ENCODE results near the gene NPR2. TPM values are rescaled to one million over a fixed set of nuclear protein-coding genes. Genes with fewer than 3 reads are reported as not detected.

NPR2 gene
- polyA plus RNA-seq, 2 of the 4 experiments (the other 2 are of a cell fraction), result 7.8 to 18.8 TPM

GRCh38 chr9:35749515-35750255 is 41.7 kb upstream of the NPR2 start:
- Histone ChIP-seq H3K9me3 (no peaks in the 10 kb centered on the region), H3K4me1 (peaks cover 30% of the 10 kb centered on the region), H3K4me2 (peak overlapping the region; percentile 67), H3K27ac (peak overlapping the region; percentile 84 to 99), H3K4me3 (peak overlapping the region; percentile 69)
- ChIA-PET CTCF (interaction anchor here (1.0 to 13.6 kb wide), 11 partner anchors 9 to 161 kb away, joined by 3 to 116 read pairs (median 7); partner anchors contain the start of genes CREB3 and TLN1), POLR2A (interaction anchor here (0.6 to 4.8 kb wide), 6 partner anchors 11 to 146 kb away, joined by 3 to 41 read pairs (median 6); partner anchors contain the start of genes CCDC107, CREB3, RMRP and TLN1)
- FAIRE-seq, result no peak
- ATAC-seq, result peak; percentile 57 to 68
- WGBS (ENCODE audit: missing lambda C conversion rate), result 18% methylated on average over 18 of the region's 19 CpGs
- peak in 1 of 2 experiments; percentile 33 for DNase-seq (ENCODE audit: low read depth in 1 of 2, low spot score in 1 of 2)
- no peak for TF ChIP-seq BHLHE40 (IDR thresholded peaks at IDR 0.05; ENCODE audit: low read depth, low read length)
- TF ChIP-seq CBX8 (IDR thresholded peaks at IDR 0.05), result no peak
- no peak for TF ChIP-seq KDM1A (IDR thresholded peaks at IDR 0.05; ENCODE audit: low read depth)
- TF ChIP-seq MYC (IDR thresholded peaks at IDR 0.05; ENCODE audit: borderline replicate concordance, low read length), result no peak
- TF ChIP-seq ZFP36 (IDR thresholded peaks at IDR 0.05; ENCODE audit: borderline replicate concordance, partially characterized antibody), result no peak
- no peak for TF ChIP-seq PBX3 (IDR thresholded peaks at IDR 0.05)
- TF ChIP-seq HOXA7 (CRISPR knock-in tag; IDR thresholded peaks at IDR 0.05), result no peak
- TF ChIP-seq NPAS2 (CRISPR knock-in tag; IDR thresholded peaks at IDR 0.05; ENCODE audit: borderline replicate concordance), result no peak
- TF ChIP-seq CHD2 (IDR thresholded peaks at IDR 0.05; ENCODE audit: low read length, partially characterized antibody), result no peak
- no peak for TF ChIP-seq POLR2AphosphoS2 (conservative IDR thresholded peaks at IDR 0.05; ENCODE audit: low read length)

DNA sequence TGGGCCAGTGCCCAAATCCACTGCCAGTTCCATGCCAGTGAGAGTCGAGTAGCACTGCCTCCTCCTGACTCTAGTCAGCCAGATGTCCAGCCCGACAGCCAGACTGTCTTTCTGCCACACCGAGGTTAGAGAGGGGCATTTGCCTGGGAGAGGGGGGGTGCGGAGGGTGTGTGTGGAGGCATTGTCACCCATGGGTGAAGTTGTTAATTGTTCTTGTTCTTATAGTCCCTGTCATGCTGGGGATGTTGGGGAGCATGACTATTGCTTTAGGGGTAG is 41.2 kb upstream of the NPR2 start:
- peak overlapping the region; percentile 84 to 99; a peak in 5 of 6 replicates for H3K27ac ChIP-seq
- H3K4me3 ChIP-seq, result peak overlapping the region; percentile 69
- no peaks in the 10 kb centered on the region for H3K9me3 ChIP-seq
- FAIRE-seq, result no peak
- ATAC-seq, result no peak
- TF ChIP-seq PHF8 (IDR thresholded peaks at IDR 0.05; ENCODE audit: borderline replicate concordance, low read depth) (no peak), HOXA7 (CRISPR knock-in tag; IDR thresholded peaks at IDR 0.05) (no peak), MYC (IDR thresholded peaks at IDR 0.05; ENCODE audit: borderline replicate concordance, low read length) (no peak), HOXB13 (CRISPR knock-in tag; IDR thresholded peaks at IDR 0.05; ENCODE audit: low read depth) (no peak), BCL3 (IDR thresholded peaks at IDR 0.05) (no peak), GATA3 (IDR thresholded peaks at IDR 0.05; ENCODE audit: borderline replicate concordance) (no peak), NPAS2 (CRISPR knock-in tag; IDR thresholded peaks at IDR 0.05; ENCODE audit: borderline replicate concordance) (no peak), TFCP2L1 (CRISPR knock-in tag; IDR thresholded peaks at IDR 0.05) (no peak), EHMT2 (IDR thresholded peaks at IDR 0.05; ENCODE audit: low read depth) (no peak), EHF (CRISPR knock-in tag; IDR thresholded peaks at IDR 0.05) (no peak), KDM5A (IDR thresholded peaks at IDR 0.05) (no peak), SMC3 (IDR thresholded peaks at IDR 0.05) (no peak), TP53 (CRISPR knock-in tag; IDR thresholded peaks at IDR 0.05) (no peak)
- TF ChIP-seq, protein P1, sequence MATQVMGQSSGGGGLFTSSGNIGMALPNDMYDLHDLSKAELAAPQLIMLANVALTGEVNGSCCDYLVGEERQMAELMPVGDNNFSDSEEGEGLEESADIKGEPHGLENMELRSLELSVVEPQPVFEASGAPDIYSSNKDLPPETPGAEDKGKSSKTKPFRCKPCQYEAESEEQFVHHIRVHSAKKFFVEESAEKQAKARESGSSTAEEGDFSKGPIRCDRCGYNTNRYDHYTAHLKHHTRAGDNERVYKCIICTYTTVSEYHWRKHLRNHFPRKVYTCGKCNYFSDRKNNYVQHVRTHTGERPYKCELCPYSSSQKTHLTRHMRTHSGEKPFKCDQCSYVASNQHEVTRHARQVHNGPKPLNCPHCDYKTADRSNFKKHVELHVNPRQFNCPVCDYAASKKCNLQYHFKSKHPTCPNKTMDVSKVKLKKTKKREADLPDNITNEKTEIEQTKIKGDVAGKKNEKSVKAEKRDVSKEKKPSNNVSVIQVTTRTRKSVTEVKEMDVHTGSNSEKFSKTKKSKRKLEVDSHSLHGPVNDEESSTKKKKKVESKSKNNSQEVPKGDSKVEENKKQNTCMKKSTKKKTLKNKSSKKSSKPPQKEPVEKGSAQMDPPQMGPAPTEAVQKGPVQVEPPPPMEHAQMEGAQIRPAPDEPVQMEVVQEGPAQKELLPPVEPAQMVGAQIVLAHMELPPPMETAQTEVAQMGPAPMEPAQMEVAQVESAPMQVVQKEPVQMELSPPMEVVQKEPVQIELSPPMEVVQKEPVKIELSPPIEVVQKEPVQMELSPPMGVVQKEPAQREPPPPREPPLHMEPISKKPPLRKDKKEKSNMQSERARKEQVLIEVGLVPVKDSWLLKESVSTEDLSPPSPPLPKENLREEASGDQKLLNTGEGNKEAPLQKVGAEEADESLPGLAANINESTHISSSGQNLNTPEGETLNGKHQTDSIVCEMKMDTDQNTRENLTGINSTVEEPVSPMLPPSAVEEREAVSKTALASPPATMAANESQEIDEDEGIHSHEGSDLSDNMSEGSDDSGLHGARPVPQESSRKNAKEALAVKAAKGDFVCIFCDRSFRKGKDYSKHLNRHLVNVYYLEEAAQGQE (IDR thresholded peaks at IDR 0.05), result no peak
- TF ChIP-seq, protein P2, sequence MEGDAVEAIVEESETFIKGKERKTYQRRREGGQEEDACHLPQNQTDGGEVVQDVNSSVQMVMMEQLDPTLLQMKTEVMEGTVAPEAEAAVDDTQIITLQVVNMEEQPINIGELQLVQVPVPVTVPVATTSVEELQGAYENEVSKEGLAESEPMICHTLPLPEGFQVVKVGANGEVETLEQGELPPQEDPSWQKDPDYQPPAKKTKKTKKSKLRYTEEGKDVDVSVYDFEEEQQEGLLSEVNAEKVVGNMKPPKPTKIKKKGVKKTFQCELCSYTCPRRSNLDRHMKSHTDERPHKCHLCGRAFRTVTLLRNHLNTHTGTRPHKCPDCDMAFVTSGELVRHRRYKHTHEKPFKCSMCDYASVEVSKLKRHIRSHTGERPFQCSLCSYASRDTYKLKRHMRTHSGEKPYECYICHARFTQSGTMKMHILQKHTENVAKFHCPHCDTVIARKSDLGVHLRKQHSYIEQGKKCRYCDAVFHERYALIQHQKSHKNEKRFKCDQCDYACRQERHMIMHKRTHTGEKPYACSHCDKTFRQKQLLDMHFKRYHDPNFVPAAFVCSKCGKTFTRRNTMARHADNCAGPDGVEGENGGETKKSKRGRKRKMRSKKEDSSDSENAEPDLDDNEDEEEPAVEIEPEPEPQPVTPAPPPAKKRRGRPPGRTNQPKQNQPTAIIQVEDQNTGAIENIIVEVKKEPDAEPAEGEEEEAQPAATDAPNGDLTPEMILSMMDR (IDR thresholded peaks at IDR 0.05), result no peak
- TF ChIP-seq, protein P3, sequence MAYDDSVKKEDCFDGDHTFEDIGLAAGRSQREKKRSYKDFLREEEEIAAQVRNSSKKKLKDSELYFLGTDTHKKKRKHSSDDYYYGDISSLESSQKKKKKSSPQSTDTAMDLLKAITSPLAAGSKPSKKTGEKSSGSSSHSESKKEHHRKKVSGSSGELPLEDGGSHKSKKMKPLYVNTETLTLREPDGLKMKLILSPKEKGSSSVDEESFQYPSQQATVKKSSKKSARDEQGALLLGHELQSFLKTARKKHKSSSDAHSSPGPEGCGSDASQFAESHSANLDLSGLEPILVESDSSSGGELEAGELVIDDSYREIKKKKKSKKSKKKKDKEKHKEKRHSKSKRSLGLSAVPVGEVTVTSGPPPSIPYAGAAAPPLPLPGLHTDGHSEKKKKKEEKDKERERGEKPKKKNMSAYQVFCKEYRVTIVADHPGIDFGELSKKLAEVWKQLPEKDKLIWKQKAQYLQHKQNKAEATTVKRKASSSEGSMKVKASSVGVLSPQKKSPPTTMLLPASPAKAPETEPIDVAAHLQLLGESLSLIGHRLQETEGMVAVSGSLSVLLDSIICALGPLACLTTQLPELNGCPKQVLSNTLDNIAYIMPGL (CRISPR knock-in tag; IDR thresholded peaks at IDR 0.05; ENCODE audit: borderline replicate concordance), result no peak
- H3K4me2 ChIP-seq, result peak overlapping the region; percentile 67
- DNase-seq (ENCODE audit: low read depth in 1 of 2, low spot score in 1 of 2), result no peak
- WGBS (ENCODE audit: missing lambda C conversion rate), result 66% methylated on average over 4 of the region's 4 CpGs
- ChIA-PET CTCF (interaction anchor here (1.0 to 13.6 kb wide), 8 partner anchors 9 to 132 kb away, joined by 3 to 116 read pairs (median 9); partner anchors contain the start of genes CREB3 and TLN1), POLR2A (interaction anchor here (1.1 to 4.8 kb wide), 2 partner anchors 14 to 18 kb away, joined by 5 to 41 read pairs; partner anchors contain the start of genes CREB3 and TLN1)
- H3K4me1 ChIP-seq, result peaks cover 30% of the 10 kb centered on the region

Data from A549 (cell line).